Panc1 (cell line): ENCODE measurements around the gene DCAF17. TPM values are rescaled to one million over a fixed set of nuclear protein-coding genes. Genes with fewer than 3 reads are reported as not detected.

Experiments
- ATAC-seq: fragments of 200-7000 bp; cut with Tn5 transposase; 2 replicates; pipeline ENCODE4 v1.9.1; 2020; ENCODE audit warnings: mild to moderate bottlenecking, moderate library complexity
- BruUV-seq: library from RNA; stranded (reverse); fragments of 400-500 nt; replicated peaks from 2 replicates; lab custom pipeline; 2021; lab: Mats Ljungman, UMichigan
- CTCF ChIA-PET: fragments of 300-600 bp; sonication (Branson Sonifier 250); formaldehyde crosslinking; loops from one replicate; lab custom pipeline; 2022; ENCODE audit warnings: antibody characterized with exemption; lab: Charles Lee
- POLR2A ChIA-PET: fragments of 300-600 bp; sonication (Branson Sonifier 250); formaldehyde crosslinking; loops from one replicate; lab custom pipeline; 2022; ENCODE audit warnings: antibody characterized with exemption; lab: Charles Lee
- DNase-seq: peaks from one replicate; pipeline ENCODE4 v3.0.0-alpha.2; 2010; ENCODE audit warnings: low read depth, low spot score
- H3K27ac ChIP-seq: 2 replicates; pipeline ENCODE4 v1.5.1; 2011; ENCODE audit warnings: mild to moderate bottlenecking, low read length, inconsistent platforms
- H3K27me3 ChIP-seq: fragments of 200-500 bp; sonication (Bioruptor generic); 2 replicates; pipeline ENCODE4 v1.6.0; 2014; ENCODE audit warnings: low read length, inconsistent platforms; ENCODE audit not compliant: control insufficient read depth, insufficient read depth
- H3K36me3 ChIP-seq: fragments of 200-500 bp; sonication (Bioruptor generic); 2 replicates; pipeline ENCODE4 v1.5.1; 2014; ENCODE audit warnings: inconsistent platforms, mild to moderate bottlenecking, low read length, moderate library complexity; ENCODE audit not compliant: control insufficient read depth, insufficient read depth
- H3K4me1 ChIP-seq: 2 replicates; pipeline ENCODE4 v1.5.1; 2011; ENCODE audit warnings: inconsistent platforms, mild to moderate bottlenecking, low read length, moderate library complexity; ENCODE audit not compliant: control insufficient read depth, insufficient read depth
- H3K4me3 ChIP-seq, 2 experiments: 2 replicates each; pipeline ENCODE4 v1.5.1; 2011 to 2012; ENCODE audit warnings: low read depth in 2 of 2, low read length in 2 of 2, mild to moderate bottlenecking in 2 of 2, inconsistent platforms in 1 of 2, moderate library complexity in 1 of 2
- H3K9me3 ChIP-seq: fragments of 200-500 bp; sonication (Bioruptor generic); 2 replicates; pipeline ENCODE4 v1.5.1; 2014; ENCODE audit warnings: low read depth, mild to moderate bottlenecking, inconsistent platforms, low read length, moderate library complexity; ENCODE audit not compliant: control insufficient read depth, insufficient read depth
- POLR2AphosphoS5 ChIP-seq: IDR thresholded peaks from 2 replicates; pipeline ENCODE4 v1.6.1; 2012; ENCODE audit warnings: mild to moderate bottlenecking, low read depth, low read length, moderate library complexity
- SIN3A ChIP-seq: IDR thresholded peaks from 2 replicates; pipeline ENCODE4 v1.6.1; 2012; ENCODE audit warnings: low read depth, mild to moderate bottlenecking, low read length, moderate library complexity, borderline replicate concordance; ENCODE audit not compliant: insufficient read depth
- TCF7L2 ChIP-seq: IDR thresholded peaks from 2 replicates; pipeline ENCODE4 v1.6.1; 2011; ENCODE audit warnings: mild to moderate bottlenecking, low read depth, low read length, inconsistent platforms
- in situ Hi-C: cut with HindIII; loops from 2 replicates; pipeline ENCODE4 v1.10.0; 2016; ENCODE audit warnings: low sequenced_read_pairs, low pct_unique_long_range_greater_than_20kb
- intact Hi-C: fragments of 100-400 bp; cut with micrococcal nuclease; formaldehyde crosslinking; loops from one replicate; pipeline ENCODE4 v1.10.0; 2022; ENCODE audit not compliant: unreplicated experiment
- total RNA-seq: library from RNA; stranded (reverse); gene quantifications from one replicate; pipeline ENCODE4 v1.2.1, GENCODE V29; 2021; ENCODE audit not compliant: unreplicated experiment
- TF ChIP-seq, protein P1 (sequence below), 2 experiments: IDR thresholded peaks; 2 replicates each; pipeline ENCODE4 v1.6.1; 2011 to 2012; ENCODE audit warnings: low read depth in 2 of 2, control low read depth in 1 of 2, low read length in 1 of 2, mild to moderate bottlenecking in 1 of 2, moderate library complexity in 1 of 2; ENCODE audit not compliant: insufficient read depth in 1 of 2
- TF ChIP-seq, protein P2 (sequence below): fragments of 450-650 bp; IDR thresholded peaks from 2 replicates; pipeline ENCODE4 v1.5.1; 2017; ENCODE audit warnings: mild to moderate bottlenecking

Gene DCAF17
- total RNA-seq, 1 experiment from 2014 or later, result 19.0 TPM

DNA sequence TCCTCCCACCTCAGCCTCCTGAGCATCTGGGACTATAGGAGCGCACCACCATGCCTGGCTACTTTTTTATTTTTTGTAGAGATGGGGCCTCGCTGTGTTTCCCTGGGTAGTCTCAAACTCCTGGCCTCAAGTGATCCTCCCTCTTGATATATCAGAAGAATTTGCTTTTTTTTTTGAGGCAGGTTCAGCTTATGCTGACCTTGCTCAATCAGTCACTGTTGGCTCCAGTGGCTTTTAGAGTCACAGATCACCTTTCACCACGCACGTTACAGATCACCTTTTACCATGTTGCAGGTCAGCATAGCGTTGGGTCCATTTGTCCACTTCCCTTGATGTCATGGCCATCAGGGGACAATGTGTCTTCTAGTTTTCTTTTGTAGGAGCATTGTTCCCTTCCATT is 36.1 kb downstream of the DCAF17 start:
- Histone ChIP-seq H3K9me3 (no peaks in the 10 kb centered on the region), H3K4me3 (no peak overlapping the region), H3K27me3 (no peaks in the 10 kb centered on the region), H3K36me3 (peaks cover 13% of the 10 kb centered on the region), H3K27ac (no peak overlapping the region), H3K4me1 (no peaks in the 10 kb centered on the region)
- in situ Hi-C loops (no loop called here), intact Hi-C loops (no loop called here)
- ATAC-seq (no peak), DNase-seq (no peak)
- no peak for TF ChIP-seq POLR2AphosphoS5
- TF ChIP-seq, protein P1, sequence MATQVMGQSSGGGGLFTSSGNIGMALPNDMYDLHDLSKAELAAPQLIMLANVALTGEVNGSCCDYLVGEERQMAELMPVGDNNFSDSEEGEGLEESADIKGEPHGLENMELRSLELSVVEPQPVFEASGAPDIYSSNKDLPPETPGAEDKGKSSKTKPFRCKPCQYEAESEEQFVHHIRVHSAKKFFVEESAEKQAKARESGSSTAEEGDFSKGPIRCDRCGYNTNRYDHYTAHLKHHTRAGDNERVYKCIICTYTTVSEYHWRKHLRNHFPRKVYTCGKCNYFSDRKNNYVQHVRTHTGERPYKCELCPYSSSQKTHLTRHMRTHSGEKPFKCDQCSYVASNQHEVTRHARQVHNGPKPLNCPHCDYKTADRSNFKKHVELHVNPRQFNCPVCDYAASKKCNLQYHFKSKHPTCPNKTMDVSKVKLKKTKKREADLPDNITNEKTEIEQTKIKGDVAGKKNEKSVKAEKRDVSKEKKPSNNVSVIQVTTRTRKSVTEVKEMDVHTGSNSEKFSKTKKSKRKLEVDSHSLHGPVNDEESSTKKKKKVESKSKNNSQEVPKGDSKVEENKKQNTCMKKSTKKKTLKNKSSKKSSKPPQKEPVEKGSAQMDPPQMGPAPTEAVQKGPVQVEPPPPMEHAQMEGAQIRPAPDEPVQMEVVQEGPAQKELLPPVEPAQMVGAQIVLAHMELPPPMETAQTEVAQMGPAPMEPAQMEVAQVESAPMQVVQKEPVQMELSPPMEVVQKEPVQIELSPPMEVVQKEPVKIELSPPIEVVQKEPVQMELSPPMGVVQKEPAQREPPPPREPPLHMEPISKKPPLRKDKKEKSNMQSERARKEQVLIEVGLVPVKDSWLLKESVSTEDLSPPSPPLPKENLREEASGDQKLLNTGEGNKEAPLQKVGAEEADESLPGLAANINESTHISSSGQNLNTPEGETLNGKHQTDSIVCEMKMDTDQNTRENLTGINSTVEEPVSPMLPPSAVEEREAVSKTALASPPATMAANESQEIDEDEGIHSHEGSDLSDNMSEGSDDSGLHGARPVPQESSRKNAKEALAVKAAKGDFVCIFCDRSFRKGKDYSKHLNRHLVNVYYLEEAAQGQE (IDR thresholded peaks at IDR 0.05; ENCODE audit: insufficient read depth in 1 of 2, low read depth in 2 of 2, low read length in 1 of 2), result no peak
- TF ChIP-seq SIN3A, result no peak
- no peak for TF ChIP-seq TCF7L2
- TF ChIP-seq, protein P2, sequence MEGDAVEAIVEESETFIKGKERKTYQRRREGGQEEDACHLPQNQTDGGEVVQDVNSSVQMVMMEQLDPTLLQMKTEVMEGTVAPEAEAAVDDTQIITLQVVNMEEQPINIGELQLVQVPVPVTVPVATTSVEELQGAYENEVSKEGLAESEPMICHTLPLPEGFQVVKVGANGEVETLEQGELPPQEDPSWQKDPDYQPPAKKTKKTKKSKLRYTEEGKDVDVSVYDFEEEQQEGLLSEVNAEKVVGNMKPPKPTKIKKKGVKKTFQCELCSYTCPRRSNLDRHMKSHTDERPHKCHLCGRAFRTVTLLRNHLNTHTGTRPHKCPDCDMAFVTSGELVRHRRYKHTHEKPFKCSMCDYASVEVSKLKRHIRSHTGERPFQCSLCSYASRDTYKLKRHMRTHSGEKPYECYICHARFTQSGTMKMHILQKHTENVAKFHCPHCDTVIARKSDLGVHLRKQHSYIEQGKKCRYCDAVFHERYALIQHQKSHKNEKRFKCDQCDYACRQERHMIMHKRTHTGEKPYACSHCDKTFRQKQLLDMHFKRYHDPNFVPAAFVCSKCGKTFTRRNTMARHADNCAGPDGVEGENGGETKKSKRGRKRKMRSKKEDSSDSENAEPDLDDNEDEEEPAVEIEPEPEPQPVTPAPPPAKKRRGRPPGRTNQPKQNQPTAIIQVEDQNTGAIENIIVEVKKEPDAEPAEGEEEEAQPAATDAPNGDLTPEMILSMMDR, result no peak
- ChIA-PET POLR2A (no interaction called here), CTCF (interaction anchor here (0.6 kb wide), 1 partner anchor 59 kb away, joined by 5 read pairs; no protein-coding TSS in a partner anchor)
- BruUV-seq, result no TSS peak

DNA sequence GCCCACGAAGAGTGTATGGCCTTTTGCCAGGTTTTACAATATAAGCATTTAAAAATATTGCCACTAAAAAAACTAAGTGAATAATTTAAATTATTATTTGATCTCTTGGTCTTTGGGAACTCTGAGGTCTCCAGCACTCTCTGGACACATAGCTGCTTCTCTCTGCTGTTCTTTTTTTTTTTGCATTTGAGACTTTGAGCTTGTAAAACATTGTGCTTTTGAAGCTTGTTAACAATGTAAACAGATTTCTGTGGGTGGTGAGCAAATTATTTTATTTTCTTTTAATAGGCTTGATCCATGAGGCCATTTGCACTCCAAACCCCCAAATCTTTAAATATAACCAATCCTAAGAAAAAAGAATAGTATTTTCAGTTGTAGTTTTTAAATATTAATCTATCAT is 42.0 kb downstream of the DCAF17 start:
- BruUV-seq, result no TSS peak
- ATAC-seq (no peak), DNase-seq (no peak)
- Histone ChIP-seq H3K27me3 (no peaks in the 10 kb centered on the region), H3K9me3 (no peaks in the 10 kb centered on the region), H3K27ac (no peak overlapping the region), H3K4me3 (no peak overlapping the region), H3K36me3 (peaks cover 6% of the 10 kb centered on the region; the same call in 1 of the 2 replicates), H3K4me1 (no peaks in the 10 kb centered on the region)
- intact Hi-C loops, result no loop called here
- ChIA-PET POLR2A (no interaction called here), CTCF (no interaction called here)
- TF ChIP-seq, protein P2, result no peak
- TF ChIP-seq POLR2AphosphoS5 (no peak), SIN3A (no peak), TCF7L2 (no peak)
- TF ChIP-seq, protein P1 (IDR thresholded peaks at IDR 0.05; ENCODE audit: insufficient read depth in 1 of 2, low read depth in 2 of 2, low read length in 1 of 2), result no peak
- in situ Hi-C loops, result no loop called here
